ENCODE data around the gene FGF21. TPM values are rescaled to one million over a fixed set of nuclear protein-coding genes. Genes with fewer than 3 reads are reported as not detected.
"Not testable (repeated sequence)": the region's sequence is repeated elsewhere in the genome, so short reads cannot be mapped to it uniquely, and the experiment has no call there.

The FGF21 gene
- total RNA-seq, 1 donor from 2014 or later: not detected

DNA sequence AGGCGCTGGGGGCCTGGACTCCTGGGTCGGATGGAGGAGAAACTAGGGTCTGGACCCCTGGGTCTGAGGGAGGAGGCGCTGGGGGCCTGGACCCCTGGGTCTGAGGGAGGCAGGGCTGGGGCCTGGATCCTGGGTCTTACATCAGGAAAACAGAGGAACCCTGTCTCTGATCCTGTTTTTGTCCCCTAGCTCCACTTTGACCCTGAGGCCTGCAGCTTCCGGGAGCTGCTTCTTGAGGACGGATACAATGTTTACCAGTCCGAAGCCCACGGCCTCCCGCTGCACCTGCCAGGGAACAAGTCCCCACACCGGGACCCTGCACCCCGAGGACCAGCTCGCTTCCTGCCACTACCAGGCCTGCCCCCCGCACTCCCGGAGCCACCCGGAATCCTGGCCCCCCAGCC lies 2.4 kb downstream of the FGF21 start:
- no peak for DNase-seq
- TF ChIP-seq, protein P1, sequence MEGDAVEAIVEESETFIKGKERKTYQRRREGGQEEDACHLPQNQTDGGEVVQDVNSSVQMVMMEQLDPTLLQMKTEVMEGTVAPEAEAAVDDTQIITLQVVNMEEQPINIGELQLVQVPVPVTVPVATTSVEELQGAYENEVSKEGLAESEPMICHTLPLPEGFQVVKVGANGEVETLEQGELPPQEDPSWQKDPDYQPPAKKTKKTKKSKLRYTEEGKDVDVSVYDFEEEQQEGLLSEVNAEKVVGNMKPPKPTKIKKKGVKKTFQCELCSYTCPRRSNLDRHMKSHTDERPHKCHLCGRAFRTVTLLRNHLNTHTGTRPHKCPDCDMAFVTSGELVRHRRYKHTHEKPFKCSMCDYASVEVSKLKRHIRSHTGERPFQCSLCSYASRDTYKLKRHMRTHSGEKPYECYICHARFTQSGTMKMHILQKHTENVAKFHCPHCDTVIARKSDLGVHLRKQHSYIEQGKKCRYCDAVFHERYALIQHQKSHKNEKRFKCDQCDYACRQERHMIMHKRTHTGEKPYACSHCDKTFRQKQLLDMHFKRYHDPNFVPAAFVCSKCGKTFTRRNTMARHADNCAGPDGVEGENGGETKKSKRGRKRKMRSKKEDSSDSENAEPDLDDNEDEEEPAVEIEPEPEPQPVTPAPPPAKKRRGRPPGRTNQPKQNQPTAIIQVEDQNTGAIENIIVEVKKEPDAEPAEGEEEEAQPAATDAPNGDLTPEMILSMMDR (IDR thresholded peaks at IDR 0.05; ENCODE audit: partially characterized antibody, unreplicated experiment): no peak
- Mint-ChIP-seq H3K27ac (ENCODE audit: unreplicated experiment) (no peak overlapping the region), H3K4me3 (ENCODE audit: unreplicated experiment) (no peak overlapping the region), H3K36me3 (ENCODE audit: unreplicated experiment) (no peaks in the 10 kb centered on the region), H3K27me3 (ENCODE audit: unreplicated experiment) (peaks cover 12% of the 10 kb centered on the region), H3K9me3 (ENCODE audit: unreplicated experiment) (peaks cover 2% of the 10 kb centered on the region), H3K4me1 (ENCODE audit: low read depth, unreplicated experiment) (peaks cover 7% of the 10 kb centered on the region)

DNA sequence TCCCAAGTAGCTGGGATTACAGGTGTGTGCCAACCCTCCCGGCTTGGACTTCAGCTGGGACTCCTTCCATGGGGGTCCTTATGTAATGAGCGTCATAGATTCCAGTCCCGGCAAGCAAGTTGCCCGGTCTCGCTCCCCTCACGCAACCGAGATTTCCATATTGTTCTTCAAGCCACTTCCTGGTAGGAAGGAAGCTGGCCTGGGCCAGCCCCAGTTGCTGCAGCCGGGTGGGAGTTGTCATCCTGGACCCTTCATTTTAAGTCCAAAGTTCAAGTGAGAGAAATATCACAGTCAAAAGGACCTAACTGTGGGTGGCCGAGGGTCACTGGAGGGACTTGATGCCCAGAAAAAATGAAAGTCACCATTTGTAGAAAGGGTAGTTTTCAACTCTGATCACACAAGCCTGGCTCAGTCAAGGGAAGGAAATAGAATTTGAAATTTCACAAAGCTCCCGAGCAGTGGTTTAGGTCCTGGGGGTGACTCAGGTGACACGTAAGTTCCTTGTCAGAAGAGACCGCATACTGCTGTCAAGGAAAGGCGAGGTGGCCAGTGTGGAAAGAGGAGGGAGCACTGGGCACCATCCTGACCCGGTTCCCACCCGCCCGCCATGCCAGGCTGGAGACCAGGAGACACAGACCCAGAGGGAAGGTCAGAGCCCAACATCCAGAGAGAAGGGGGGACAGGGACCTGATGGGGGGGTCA lies 5.3 kb downstream of the FGF21 start:
- H3K9me3 Mint-ChIP-seq (ENCODE audit: unreplicated experiment): no peaks in the 10 kb centered on the region
- H3K27ac Mint-ChIP-seq (ENCODE audit: unreplicated experiment): no peak overlapping the region
- TF ChIP-seq, protein P1 (IDR thresholded peaks at IDR 0.05; ENCODE audit: partially characterized antibody, unreplicated experiment): no peak
- no peak for DNase-seq
- no peaks in the 10 kb centered on the region for H3K4me1 Mint-ChIP-seq (ENCODE audit: low read depth, unreplicated experiment)
- peaks cover 7% of the 10 kb centered on the region for H3K27me3 Mint-ChIP-seq (ENCODE audit: unreplicated experiment)
- H3K4me3 Mint-ChIP-seq (ENCODE audit: unreplicated experiment): no peak overlapping the region
- H3K36me3 Mint-ChIP-seq (ENCODE audit: unreplicated experiment): no peaks in the 10 kb centered on the region

DNA sequence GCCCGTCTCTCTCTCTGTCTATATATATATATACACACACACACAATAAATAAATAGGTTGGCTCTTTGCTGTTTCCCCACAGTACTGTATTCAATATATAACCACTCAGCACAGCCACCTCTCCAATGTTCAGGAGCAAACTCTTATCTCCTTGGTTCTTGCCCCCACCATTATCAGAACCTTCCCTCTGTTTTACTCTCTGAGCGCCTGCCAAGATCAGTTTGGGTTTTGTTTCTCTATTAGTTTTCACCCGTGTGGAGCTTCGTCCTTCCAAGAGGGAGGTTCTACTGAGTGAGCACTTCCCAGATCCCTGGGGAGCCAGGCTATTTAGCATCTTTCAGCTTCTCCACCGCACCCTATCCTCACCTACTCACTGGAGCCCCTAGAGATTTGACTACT lies 10.5 kb downstream of the FGF21 start:
- not testable (repeated sequence) for H3K27me3 Mint-ChIP-seq (ENCODE audit: unreplicated experiment); H3K4me1 Mint-ChIP-seq (ENCODE audit: low read depth, unreplicated experiment); H3K36me3 Mint-ChIP-seq (ENCODE audit: unreplicated experiment); H3K9me3 Mint-ChIP-seq (ENCODE audit: unreplicated experiment); DNase-seq; H3K4me3 Mint-ChIP-seq (ENCODE audit: unreplicated experiment); H3K27ac Mint-ChIP-seq (ENCODE audit: unreplicated experiment)

DNA sequence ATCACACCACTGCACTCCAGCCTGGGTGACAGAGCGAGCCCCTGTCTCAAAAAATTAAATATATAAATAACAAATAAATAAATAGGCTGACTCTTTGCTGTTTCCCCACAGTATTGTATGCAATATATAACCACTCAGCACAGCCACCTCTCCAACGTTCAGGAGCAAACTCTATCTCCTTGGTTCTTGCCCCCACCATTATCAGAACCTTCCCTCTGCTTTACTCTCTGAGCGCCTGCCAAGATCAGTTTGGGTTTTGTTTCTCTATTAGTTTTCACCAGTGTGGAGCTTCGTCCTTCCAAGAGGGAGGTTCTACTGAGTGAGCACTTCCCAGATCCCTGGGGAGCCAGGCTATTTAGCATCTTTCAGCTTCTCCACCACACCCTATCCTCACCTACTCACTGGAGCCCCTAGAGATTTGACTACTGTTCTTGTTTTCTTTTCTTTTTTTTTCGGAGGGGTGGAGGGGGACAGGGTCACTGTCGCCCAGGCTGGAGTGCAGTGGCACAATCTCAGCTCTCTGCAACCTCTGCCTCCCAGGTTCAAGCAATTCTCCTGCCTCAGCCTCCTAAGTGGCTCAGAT lies 12.9 kb downstream of the FGF21 start:
- H3K4me1 Mint-ChIP-seq (ENCODE audit: low read depth, unreplicated experiment); H3K4me3 Mint-ChIP-seq (ENCODE audit: unreplicated experiment); H3K27ac Mint-ChIP-seq (ENCODE audit: unreplicated experiment); DNase-seq; H3K27me3 Mint-ChIP-seq (ENCODE audit: unreplicated experiment); H3K36me3 Mint-ChIP-seq (ENCODE audit: unreplicated experiment); H3K9me3 Mint-ChIP-seq (ENCODE audit: unreplicated experiment): not testable (repeated sequence)

DNA sequence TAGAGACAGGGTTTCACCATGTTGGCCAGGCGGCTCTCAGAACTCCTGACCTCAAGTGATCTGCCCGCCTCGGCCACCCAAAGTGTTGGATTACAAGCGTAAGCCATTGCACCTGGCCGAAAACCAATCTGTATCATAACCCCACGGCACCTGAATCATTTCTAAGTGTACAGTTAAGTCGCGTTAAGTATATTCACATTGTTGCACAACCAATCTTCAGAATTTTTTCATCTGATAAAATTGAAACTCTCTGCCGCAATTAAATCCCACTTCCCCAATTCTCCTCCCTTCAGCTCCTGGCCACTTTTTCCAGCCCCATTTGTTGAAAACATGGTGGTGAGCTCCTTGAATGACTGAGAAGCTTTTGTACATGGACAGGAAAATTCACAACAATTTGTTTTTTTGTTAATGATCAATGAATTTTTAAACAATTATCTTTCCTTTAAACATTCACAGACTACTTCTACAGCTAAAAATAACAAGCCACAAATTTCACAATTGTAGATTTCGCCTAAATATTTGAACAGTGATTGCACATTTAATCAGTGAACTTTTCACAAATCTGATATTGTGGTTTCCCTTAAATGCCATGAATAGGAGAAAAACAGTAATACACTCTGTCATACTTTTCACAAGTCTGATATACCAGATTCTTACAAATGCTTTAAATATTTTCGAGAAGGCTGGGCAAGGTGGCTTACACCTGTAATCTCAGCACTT lies 13.8 kb downstream of the FGF21 start:
- Mint-ChIP-seq H3K27ac (ENCODE audit: unreplicated experiment) (no peak overlapping the region), H3K4me1 (ENCODE audit: low read depth, unreplicated experiment) (peaks cover 4% of the 10 kb centered on the region), H3K27me3 (ENCODE audit: unreplicated experiment) (peaks cover 2% of the 10 kb centered on the region), H3K9me3 (ENCODE audit: unreplicated experiment) (no peaks in the 10 kb centered on the region), H3K36me3 (ENCODE audit: unreplicated experiment) (no peaks in the 10 kb centered on the region), H3K4me3 (ENCODE audit: unreplicated experiment) (no peak overlapping the region)
- no peak for DNase-seq
- TF ChIP-seq, protein P1 (IDR thresholded peaks at IDR 0.05; ENCODE audit: partially characterized antibody, unreplicated experiment): no peak

DNA sequence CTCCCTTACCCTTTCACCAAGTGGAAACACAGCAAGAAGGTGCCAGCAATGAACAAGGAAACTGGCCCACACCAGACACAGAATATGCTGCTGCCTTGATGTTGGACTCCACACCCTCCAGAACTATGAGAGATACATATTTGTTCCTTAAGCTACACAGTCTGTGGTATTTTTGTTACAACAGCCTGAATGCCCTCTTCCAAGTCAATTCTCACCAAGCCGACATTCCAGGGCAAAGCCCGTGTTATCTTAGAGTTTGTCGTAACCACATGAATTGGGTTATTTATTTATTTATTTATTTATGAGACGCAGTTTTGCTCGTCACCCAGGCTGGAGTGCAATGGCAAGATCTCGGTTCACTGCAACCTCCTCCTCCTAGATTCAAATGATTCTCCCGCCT lies 14.9 kb downstream of the FGF21 start:
- no peak for DNase-seq
- no peaks in the 10 kb centered on the region for H3K36me3 Mint-ChIP-seq (ENCODE audit: unreplicated experiment)
- peaks cover 4% of the 10 kb centered on the region for H3K4me1 Mint-ChIP-seq (ENCODE audit: low read depth, unreplicated experiment)
- H3K27me3 Mint-ChIP-seq (ENCODE audit: unreplicated experiment): peaks cover 2% of the 10 kb centered on the region
- H3K27ac Mint-ChIP-seq (ENCODE audit: unreplicated experiment): no peak overlapping the region
- TF ChIP-seq, protein P1 (IDR thresholded peaks at IDR 0.05; ENCODE audit: partially characterized antibody, unreplicated experiment): no peak
- no peak overlapping the region for H3K4me3 Mint-ChIP-seq (ENCODE audit: unreplicated experiment)
- H3K9me3 Mint-ChIP-seq (ENCODE audit: unreplicated experiment): peaks cover 2% of the 10 kb centered on the region
